H9 (cell line): ENCODE results near the gene C11orf24. TPM values are rescaled to one million over a fixed set of nuclear protein-coding genes. Genes with fewer than 3 reads are reported as not detected.
A peak's percentile ranks its signal among the peaks of the same experiment; 100 is the strongest.

ENCODE experiments used
- DNase-seq: peaks from one replicate; pipeline ENCODE4 v3.0.0-alpha.2; 2017
- H2AFZ ChIP-seq: one replicate; pipeline ENCODE4 v1.6.1; 2013; ENCODE audit warnings: mild to moderate bottlenecking, low read length, control low read depth, moderate library complexity
- H2AK5ac ChIP-seq: 2 replicates; pipeline ENCODE4 v1.6.1; 2013; ENCODE audit warnings: low read length, control low read depth, mixed read lengths; ENCODE audit not compliant: insufficient read length
- H2BK120ac ChIP-seq: one replicate; pipeline ENCODE4 v1.6.1; 2013; ENCODE audit warnings: low read depth, mild to moderate bottlenecking, low read length, control low read depth, inconsistent platforms; ENCODE audit not compliant: poor library complexity, severe bottlenecking
- H2BK12ac ChIP-seq: 2 replicates; pipeline ENCODE4 v1.6.1; 2013; ENCODE audit warnings: low read length, control low read depth, mixed read lengths, low read depth; ENCODE audit not compliant: insufficient read length
- H2BK15ac ChIP-seq: 2 replicates; pipeline ENCODE4 v1.6.1; 2013; ENCODE audit warnings: low read depth, low read length, control low read depth
- H2BK20ac ChIP-seq: one replicate; pipeline ENCODE4 v1.6.1; 2013; ENCODE audit warnings: low read depth, mild to moderate bottlenecking, low read length, control low read depth, inconsistent platforms; ENCODE audit not compliant: poor library complexity, severe bottlenecking
- H2BK5ac ChIP-seq: 2 replicates; pipeline ENCODE4 v1.6.1; 2013; ENCODE audit warnings: low read length, control low read depth, mixed read lengths; ENCODE audit not compliant: insufficient read length
- H3K14ac ChIP-seq: 2 replicates; pipeline ENCODE4 v1.6.1; 2013; ENCODE audit warnings: low read length, control low read depth; ENCODE audit not compliant: insufficient read depth
- H3K18ac ChIP-seq: 2 replicates; pipeline ENCODE4 v1.6.1; 2013; ENCODE audit warnings: low read depth, mild to moderate bottlenecking, mixed read lengths, low read length, control low read depth; ENCODE audit not compliant: insufficient read length
- H3K23ac ChIP-seq: 2 replicates; pipeline ENCODE4 v1.6.1; 2013; ENCODE audit warnings: low read length, control low read depth, mixed read lengths, low read depth; ENCODE audit not compliant: insufficient read length
- H3K23me2 ChIP-seq: 2 replicates; pipeline ENCODE4 v1.6.1; 2013; ENCODE audit warnings: low read depth, mild to moderate bottlenecking, mixed read lengths, low read length, control low read depth; ENCODE audit not compliant: insufficient read length, poor library complexity, severe bottlenecking
- H3K27ac ChIP-seq: 2 replicates; pipeline ENCODE4 v1.5.1; 2013; ENCODE audit warnings: low read length, control low read depth, mixed read lengths, low read depth; ENCODE audit not compliant: insufficient read length
- H3K27me3 ChIP-seq: 2 replicates; pipeline ENCODE4 v1.6.1; 2013; ENCODE audit warnings: low read length, control low read depth, inconsistent platforms; ENCODE audit not compliant: insufficient read depth
- H3K4ac ChIP-seq: 2 replicates; pipeline ENCODE4 v1.6.1; 2013; ENCODE audit warnings: low read depth, mild to moderate bottlenecking, control low read depth, inconsistent platforms, low read length, moderate library complexity
- H3K4me1 ChIP-seq: 2 replicates; pipeline ENCODE4 v1.6.1; 2013; ENCODE audit warnings: low read length, control low read depth, inconsistent platforms; ENCODE audit not compliant: insufficient read depth
- H3K4me2 ChIP-seq: 2 replicates; pipeline ENCODE4 v1.6.1; 2013; ENCODE audit warnings: low read length, control low read depth, mixed read lengths; ENCODE audit not compliant: insufficient read length, insufficient read depth
- H3K56ac ChIP-seq: 2 replicates; pipeline ENCODE4 v1.6.1; 2013; ENCODE audit warnings: low read depth, mild to moderate bottlenecking, mixed read lengths, low read length, control low read depth; ENCODE audit not compliant: insufficient read length
- H3K79me1 ChIP-seq: 2 replicates; pipeline ENCODE4 v1.6.1; 2013; ENCODE audit warnings: low read depth, mild to moderate bottlenecking, moderate library complexity, low read length, control low read depth, inconsistent platforms; ENCODE audit not compliant: insufficient read depth, poor library complexity, severe bottlenecking
- H3K79me2 ChIP-seq: 2 replicates; pipeline ENCODE4 v1.6.1; 2013; ENCODE audit warnings: low read length, control low read depth, inconsistent platforms; ENCODE audit not compliant: insufficient read depth
- H3K9ac ChIP-seq: 2 replicates; pipeline ENCODE4 v1.6.1; 2013; ENCODE audit warnings: low read length, control low read depth, mixed read lengths; ENCODE audit not compliant: insufficient read length; ENCODE audit errors: extremely low read depth
- H3K9me3 ChIP-seq: one replicate; pipeline ENCODE4 v1.6.1; 2013; ENCODE audit warnings: low read depth, low read length, inconsistent platforms; ENCODE audit not compliant: control insufficient read depth
- H3T11ph ChIP-seq: one replicate; pipeline ENCODE4 v1.6.1; 2013; ENCODE audit warnings: mild to moderate bottlenecking, low read length, control low read depth, inconsistent platforms
- H4K20me1 ChIP-seq: one replicate; pipeline ENCODE4 v1.6.1; 2013; ENCODE audit not compliant: control insufficient read depth, insufficient read length, insufficient read depth
- H4K5ac ChIP-seq: 2 replicates; pipeline ENCODE4 v1.6.1; 2013; ENCODE audit warnings: low read depth, mild to moderate bottlenecking, mixed read lengths, low read length, control low read depth; ENCODE audit not compliant: insufficient read length
- H4K8ac ChIP-seq: replicated peaks from 2 replicates; pipeline ENCODE4 v1.6.1; 2013; ENCODE audit warnings: low read length, control low read depth, mixed read lengths, low read depth; ENCODE audit not compliant: insufficient read length
- H4K91ac ChIP-seq: 2 replicates; pipeline ENCODE4 v1.6.1; 2013; ENCODE audit warnings: low read depth, mild to moderate bottlenecking, moderate library complexity, mixed read lengths, low read length, control low read depth; ENCODE audit not compliant: insufficient read length
- H3K27ac Mint-ChIP-seq, 3 experiments: 2 replicates in 2 of 3; 3 replicates in 1 of 3; pipeline ENCODE4 v1.8.0; 2020 to 2021; ENCODE audit warnings: mixed read lengths in 3 of 3, mild to moderate bottlenecking in 1 of 3, moderate library complexity in 1 of 3
- H3K27me3 Mint-ChIP-seq: 2 replicates; pipeline ENCODE4 v1.8.0; 2021; ENCODE audit warnings: low read depth, mild to moderate bottlenecking, moderate library complexity, mixed read lengths
- H3K36me3 Mint-ChIP-seq, 3 experiments: 2 replicates in 2 of 3; 3 replicates in 1 of 3; pipeline ENCODE4 v1.8.0; 2020 to 2021; ENCODE audit warnings: low read depth in 3 of 3, mixed read lengths in 3 of 3; ENCODE audit not compliant: insufficient read depth in 1 of 3
- H3K4me1 Mint-ChIP-seq, 2 experiments: 2 replicates each; pipeline ENCODE4 v1.8.0; 2020; ENCODE audit warnings: mixed read lengths in 2 of 2
- H3K4me3 Mint-ChIP-seq, 2 experiments: 2 replicates in 1 of 2; 3 replicates in 1 of 2; pipeline ENCODE4 v1.8.0; 2020 to 2021; ENCODE audit warnings: mild to moderate bottlenecking in 2 of 2, mixed read lengths in 2 of 2, moderate library complexity in 1 of 2
- H3K9me3 Mint-ChIP-seq, 2 experiments: 2 replicates in 1 of 2; 3 replicates in 1 of 2; pipeline ENCODE4 v1.8.0; 2020; ENCODE audit warnings: mild to moderate bottlenecking in 2 of 2, mixed read lengths in 2 of 2, moderate library complexity in 1 of 2
- WGBS: extraction: QIAGEN DNeasy Blood & Tissue Kit; methylation state at CpG from one replicate; pipeline ENCODE4 v1.1.7; 2013; ENCODE audit warnings: missing lambda C conversion rate, low lambda C conversion rate, mixed read lengths; ENCODE audit not compliant: insufficient read length; ENCODE audit errors: extremely low coverage; 5-methylcytosine and 5-hydroxymethylcytosine counted together
- long read RNA-seq: library from polyadenylated mRNA; unstranded; transcript quantifications from one replicate; pipeline ENCODE4 v2.0.0, GENCODE V29; 2020
- total RNA-seq: library from RNA; stranded (reverse); gene quantifications from 2 replicates; pipeline ENCODE4 v1.2.1, GENCODE V29; 2021
- TF ChIP-seq, protein P1 (sequence below): fragments of 200-600 bp; sonication (generic); conservative IDR thresholded peaks from 3 replicates; pipeline ENCODE4 v1.8.0; 2021; ENCODE audit warnings: antibody characterized with exemption, mild to moderate bottlenecking

The C11orf24 gene
- 46.8 and 50.5 TPM in 2 replicates for total RNA-seq
- long read RNA-seq, transcript C11orf24-209 (5 exons, 980 nt), result minor isoform, 5 of 56 reads
- long read RNA-seq, transcript C11orf24-201 (4 exons, 2,063 nt), result major isoform, 8 of 56 reads
- long read RNA-seq, partial matches to known transcripts, result 3 of 56 reads
- long read RNA-seq, other reads (novel, unspliced or antisense), result 36 of 56 reads

DNA sequence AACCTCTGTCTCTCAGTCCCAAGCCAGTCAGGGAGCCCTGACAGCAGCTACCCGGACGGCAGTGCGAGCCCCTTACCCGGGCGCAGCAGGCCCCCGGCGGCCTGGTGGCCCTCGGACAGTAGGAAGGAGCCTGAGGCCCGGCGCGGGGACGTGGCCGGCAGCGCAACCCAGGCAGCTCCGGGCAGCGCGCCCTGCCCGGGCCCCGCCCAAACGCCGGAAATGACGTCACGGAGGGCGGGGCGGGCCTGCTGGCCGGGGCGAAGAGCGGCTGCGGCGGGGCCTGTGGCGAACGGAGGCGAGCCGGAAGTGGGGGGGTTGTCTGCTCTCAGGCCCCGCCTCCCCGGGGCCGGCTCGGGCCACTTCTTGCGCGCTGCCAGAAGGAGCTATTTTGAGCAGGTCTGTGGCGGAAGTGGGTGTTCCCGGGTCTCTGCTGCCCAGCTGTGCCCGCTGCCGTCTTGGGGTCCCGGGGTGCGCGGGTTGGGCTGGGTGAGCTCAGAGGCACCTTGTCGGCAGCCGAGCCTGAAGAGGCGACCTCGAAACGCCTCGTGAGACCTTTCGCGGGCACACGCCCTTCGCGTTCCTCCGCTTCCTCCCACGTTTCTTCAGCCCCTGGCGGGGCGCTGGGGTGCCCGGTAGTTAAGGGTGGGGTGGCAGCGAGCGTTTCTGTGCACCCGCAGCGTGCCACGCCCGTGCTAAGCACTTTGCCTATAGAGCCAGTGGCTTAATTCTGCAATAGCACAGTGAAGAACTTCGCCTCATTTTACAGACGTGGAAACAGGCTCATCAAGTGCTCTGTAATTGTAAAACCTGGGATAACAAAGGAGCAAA is at the start of gene C11orf24:
Gene C11orf24, minus strand, starts transcription at position 193 of the 828 bp plus-strand sequence. CDS start 8,206 bp downstream, outside the sequence.
- Histone ChIP-seq H3K27me3 (no peaks in the 10 kb centered on the region), H3T11ph (no peak within 1 kb of the TSS), H2BK5ac (no peak within 1 kb of the TSS), H2BK20ac (no peak within 1 kb of the TSS), H4K91ac (no peak within 1 kb of the TSS), H3K18ac (peak within 1 kb of the TSS; percentile 72), H2BK15ac (no peak within 1 kb of the TSS), H4K5ac (no peak within 1 kb of the TSS), H4K20me1 (no peaks in the 10 kb centered on the region), H3K14ac (peak within 1 kb of the TSS; percentile 96), H3K23me2 (peaks cover 3% of the 10 kb centered on the region), H3K9ac (peak within 1 kb of the TSS; percentile 87), H3K4me2 (peak within 1 kb of the TSS; percentile 90), H3K79me2 (peaks cover 2% of the 10 kb centered on the region; the same call in 1 of the 2 replicates), H3K23ac (no peak within 1 kb of the TSS), H3K27ac (no peak within 1 kb of the TSS), H2BK120ac (no peak within 1 kb of the TSS), H3K79me1 (peaks cover 4% of the 10 kb centered on the region), H3K4me1 (no peaks in the 10 kb centered on the region; the same call in 1 of the 2 replicates), H3K4ac (no peak within 1 kb of the TSS), H3K9me3 (no peaks in the 10 kb centered on the region), H3K56ac (no peak within 1 kb of the TSS), H2BK12ac (no peak within 1 kb of the TSS), H2AFZ (no peak within 1 kb of the TSS), H2AK5ac (no peak within 1 kb of the TSS), H4K8ac (no peak within 1 kb of the TSS)
- TF ChIP-seq, protein P1, sequence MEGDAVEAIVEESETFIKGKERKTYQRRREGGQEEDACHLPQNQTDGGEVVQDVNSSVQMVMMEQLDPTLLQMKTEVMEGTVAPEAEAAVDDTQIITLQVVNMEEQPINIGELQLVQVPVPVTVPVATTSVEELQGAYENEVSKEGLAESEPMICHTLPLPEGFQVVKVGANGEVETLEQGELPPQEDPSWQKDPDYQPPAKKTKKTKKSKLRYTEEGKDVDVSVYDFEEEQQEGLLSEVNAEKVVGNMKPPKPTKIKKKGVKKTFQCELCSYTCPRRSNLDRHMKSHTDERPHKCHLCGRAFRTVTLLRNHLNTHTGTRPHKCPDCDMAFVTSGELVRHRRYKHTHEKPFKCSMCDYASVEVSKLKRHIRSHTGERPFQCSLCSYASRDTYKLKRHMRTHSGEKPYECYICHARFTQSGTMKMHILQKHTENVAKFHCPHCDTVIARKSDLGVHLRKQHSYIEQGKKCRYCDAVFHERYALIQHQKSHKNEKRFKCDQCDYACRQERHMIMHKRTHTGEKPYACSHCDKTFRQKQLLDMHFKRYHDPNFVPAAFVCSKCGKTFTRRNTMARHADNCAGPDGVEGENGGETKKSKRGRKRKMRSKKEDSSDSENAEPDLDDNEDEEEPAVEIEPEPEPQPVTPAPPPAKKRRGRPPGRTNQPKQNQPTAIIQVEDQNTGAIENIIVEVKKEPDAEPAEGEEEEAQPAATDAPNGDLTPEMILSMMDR, result no peak
- WGBS, result no CpG with 5 or more reads among the region's 71 CpGs
- H3K4me1 Mint-ChIP-seq, result peaks cover 14 to 20% of the 10 kb centered on the region in 2 experiments
- H3K27ac Mint-ChIP-seq, result peak within 1 kb of the TSS; percentile 93 to 98 (median 96)
- no peaks in the 10 kb centered on the region; the same call in 1 of the 2 replicates for H3K27me3 Mint-ChIP-seq
- peak within 1 kb of the TSS; percentile 96 to 99 for H3K4me3 Mint-ChIP-seq
- H3K36me3 Mint-ChIP-seq, result peaks cover 7 to 12% (median 10%) of the 10 kb centered on the region in 3 experiments; a peak in 6 of 7 replicates
- H3K9me3 Mint-ChIP-seq, result no peaks in the 10 kb centered on the region
- peak; percentile 96 for DNase-seq
